Testis (tissue), 3 donors: ENCODE measurements around the gene OSBPL3. TPM values are rescaled to one million over a fixed set of nuclear protein-coding genes. Genes with fewer than 3 reads are reported as not detected.
A peak's percentile ranks its signal among the peaks of the same experiment; 100 is the strongest.

Experiments
- DNase-seq: peaks from one replicate; pipeline ENCODE4 v3.0.0-alpha.2; 2019
- H3K27ac ChIP-seq, 2 donors: fragments of 200-600 bp; sonication (generic); one replicate each; pipeline ENCODE4 v1.5.1; 2019
- H3K27me3 ChIP-seq: fragments of 200-600 bp; sonication (generic); one replicate; pipeline ENCODE4 v1.5.1; 2019
- H3K36me3 ChIP-seq: fragments of 200-600 bp; sonication (generic); one replicate; pipeline ENCODE4 v1.5.1; 2017; ENCODE audit warnings: low read depth; ENCODE audit errors: missing control alignments
- H3K4me1 ChIP-seq: fragments of 200-600 bp; sonication (generic); one replicate; pipeline ENCODE4 v1.5.1; 2019
- H3K4me3 ChIP-seq, 2 donors: fragments of 200-600 bp; sonication (generic); one replicate each; pipeline ENCODE4 v1.5.1; 2017 to 2019
- H3K9me3 ChIP-seq: fragments of 200-600 bp; sonication (generic); one replicate; pipeline ENCODE4 v1.5.1; 2017
- POLR2A ChIP-seq: fragments of 450-650 bp; IDR thresholded peaks from one replicate; pipeline ENCODE4 v1.6.1; 2017; ENCODE audit warnings: antibody characterized with exemption, mild to moderate bottlenecking, moderate library complexity
- WGBS, 2 donors: methylation state at CpG; one replicate each; pipeline ENCODE4 v1.1.5; 2018; 5-methylcytosine and 5-hydroxymethylcytosine counted together
- intact Hi-C: fragments of 100-400 bp; cut with DNase I; formaldehyde crosslinking; loops from one replicate; pipeline ENCODE4 v1.15.1; 2023; ENCODE audit warnings: low total_unique reads
- polyA plus RNA-seq: library from polyadenylated mRNA; stranded (reverse); fragments of 350-450 nt; fragmentation: Illumina TruSeq; extraction: RNeasy Lipid Tissue Mini Kit (QIAGEN cat#74804); gene quantifications from one replicate; pipeline ENCODE4 v1.2.3, GENCODE V29; 2014; ENCODE audit warnings: low read depth, low replicate concordance; ENCODE audit not compliant: insufficient read depth
- total RNA-seq, 2 donors: library from RNA; depleted of rRNA; stranded (reverse); fragments of >200 nt; gene quantifications; one replicate each; pipeline ENCODE4 v1.2.3, GENCODE V29; 2016
- TF ChIP-seq, protein P1 (sequence below), 3 experiments: fragments of 450-650 bp in 2 of 3; fragments of 200-600 bp in 1 of 3; sonication (generic) in 1 of 3; IDR thresholded peaks; one replicate each; pipeline ENCODE4 v1.5.1; 2016 to 2019; ENCODE audit warnings: antibody characterized with exemption in 3 of 3, mild to moderate bottlenecking in 2 of 3, moderate library complexity in 1 of 3

The OSBPL3 gene
- total and polyA plus RNA-seq, 3 donors from 2014 or later: 5.6 to 9.4 (median 6.9) TPM

GRCh38 chr7:24981171-24981951 lies 1.4 kb upstream of the OSBPL3 start:
- WGBS, 2 donors: 2 to 3% methylated on average over 51 to 52 of the region's 52 CpGs
- no peaks in the 10 kb centered on the region for H3K9me3 ChIP-seq
- H3K36me3 ChIP-seq: no peaks in the 10 kb centered on the region
- intact Hi-C loops: no loop called here
- TF ChIP-seq POLR2A: no peak
- TF ChIP-seq, protein P1, sequence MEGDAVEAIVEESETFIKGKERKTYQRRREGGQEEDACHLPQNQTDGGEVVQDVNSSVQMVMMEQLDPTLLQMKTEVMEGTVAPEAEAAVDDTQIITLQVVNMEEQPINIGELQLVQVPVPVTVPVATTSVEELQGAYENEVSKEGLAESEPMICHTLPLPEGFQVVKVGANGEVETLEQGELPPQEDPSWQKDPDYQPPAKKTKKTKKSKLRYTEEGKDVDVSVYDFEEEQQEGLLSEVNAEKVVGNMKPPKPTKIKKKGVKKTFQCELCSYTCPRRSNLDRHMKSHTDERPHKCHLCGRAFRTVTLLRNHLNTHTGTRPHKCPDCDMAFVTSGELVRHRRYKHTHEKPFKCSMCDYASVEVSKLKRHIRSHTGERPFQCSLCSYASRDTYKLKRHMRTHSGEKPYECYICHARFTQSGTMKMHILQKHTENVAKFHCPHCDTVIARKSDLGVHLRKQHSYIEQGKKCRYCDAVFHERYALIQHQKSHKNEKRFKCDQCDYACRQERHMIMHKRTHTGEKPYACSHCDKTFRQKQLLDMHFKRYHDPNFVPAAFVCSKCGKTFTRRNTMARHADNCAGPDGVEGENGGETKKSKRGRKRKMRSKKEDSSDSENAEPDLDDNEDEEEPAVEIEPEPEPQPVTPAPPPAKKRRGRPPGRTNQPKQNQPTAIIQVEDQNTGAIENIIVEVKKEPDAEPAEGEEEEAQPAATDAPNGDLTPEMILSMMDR (IDR thresholded peaks at IDR 0.05): no peak
- H3K27ac ChIP-seq: peak overlapping the region in 1 of 2 donors; percentile 17
- peak; percentile 44 for DNase-seq
- peak overlapping the region; percentile 46 to 71 for H3K4me3 ChIP-seq
- H3K4me1 ChIP-seq: peaks cover 13% of the 10 kb centered on the region
- no peaks in the 10 kb centered on the region for H3K27me3 ChIP-seq

DNA sequence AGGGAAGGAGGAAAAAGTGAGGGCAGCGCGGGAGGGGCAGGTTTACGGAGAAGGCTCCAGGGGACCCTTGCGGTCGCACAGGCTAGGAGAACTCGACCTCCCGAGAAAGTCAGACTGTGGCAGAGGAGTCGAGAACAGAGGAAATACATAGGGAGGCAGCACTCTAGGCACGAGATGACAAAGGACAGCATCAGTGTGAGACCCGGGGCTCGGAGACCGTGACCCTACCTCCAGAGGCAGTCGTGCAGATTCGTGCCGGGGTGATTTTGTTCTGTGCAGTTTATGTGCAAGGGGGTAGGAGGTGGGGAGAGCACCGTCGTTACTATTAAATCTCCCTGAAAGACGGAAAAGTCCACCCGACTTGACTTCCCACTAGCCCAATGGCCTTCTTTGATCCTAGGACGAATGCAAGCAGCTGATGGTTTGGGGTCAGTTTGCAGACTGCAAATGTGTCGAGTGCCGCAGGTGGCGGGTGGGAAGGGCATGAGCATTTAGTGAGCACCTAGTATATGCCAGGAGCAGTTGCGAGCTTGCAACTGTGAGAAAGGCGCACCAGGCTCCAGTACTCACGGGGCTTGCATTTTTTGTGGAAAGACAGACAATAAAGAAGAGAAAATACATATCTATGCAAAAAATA lies 674 bp upstream of the OSBPL3 start:
- Histone ChIP-seq H3K4me1 (peaks cover 13% of the 10 kb centered on the region), H3K4me3 (peak overlapping the region; percentile 64 to 71), H3K27me3 (no peaks in the 10 kb centered on the region), H3K36me3 (no peaks in the 10 kb centered on the region), H3K9me3 (no peaks in the 10 kb centered on the region), H3K27ac (peak overlapping the region; percentile 0 to 77)
- TF ChIP-seq, protein P1 (IDR thresholded peaks at IDR 0.05): no peak
- TF ChIP-seq POLR2A: no peak
- intact Hi-C loops: no loop called here
- WGBS, 2 donors: 2% methylated on average over 23 to 26 of the region's 26 CpGs
- peak; percentile 21 for DNase-seq

DNA sequence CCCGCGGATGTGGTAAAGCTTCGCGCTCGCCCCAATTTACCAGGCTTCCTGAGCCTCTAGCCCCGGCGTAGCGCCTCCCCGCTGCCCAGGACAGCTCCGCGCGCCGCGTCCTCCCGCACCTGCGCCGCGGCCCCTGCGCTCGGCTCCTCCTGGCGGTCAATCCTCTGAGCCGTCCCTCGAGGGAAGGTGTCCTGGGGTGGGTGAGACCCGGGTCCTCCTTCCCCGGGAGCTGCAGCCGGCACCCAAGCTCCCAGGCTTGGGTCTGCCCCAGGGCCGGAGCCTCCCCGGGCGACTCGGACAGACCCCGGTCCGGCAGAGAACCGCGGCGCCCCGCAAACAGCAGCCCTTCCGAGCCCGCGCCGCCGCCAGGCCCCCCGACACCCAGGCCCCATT lies 512 bp downstream of the OSBPL3 start:
- Histone ChIP-seq H3K4me1 (peaks cover 13% of the 10 kb centered on the region), H3K4me3 (peak overlapping the region; percentile 64 to 71), H3K27me3 (no peaks in the 10 kb centered on the region), H3K27ac (peak overlapping the region in 1 of 2 donors; percentile 77), H3K36me3 (no peaks in the 10 kb centered on the region), H3K9me3 (no peaks in the 10 kb centered on the region)
- TF ChIP-seq, protein P1 (IDR thresholded peaks at IDR 0.05): peak; percentile 9 to 31 (median 22)
- no peak for TF ChIP-seq POLR2A
- WGBS, 2 donors: 0 to 1% methylated on average over 2 to 34 of the region's 42 CpGs
- peak; percentile 59 for DNase-seq
- intact Hi-C loops: no loop called here

DNA sequence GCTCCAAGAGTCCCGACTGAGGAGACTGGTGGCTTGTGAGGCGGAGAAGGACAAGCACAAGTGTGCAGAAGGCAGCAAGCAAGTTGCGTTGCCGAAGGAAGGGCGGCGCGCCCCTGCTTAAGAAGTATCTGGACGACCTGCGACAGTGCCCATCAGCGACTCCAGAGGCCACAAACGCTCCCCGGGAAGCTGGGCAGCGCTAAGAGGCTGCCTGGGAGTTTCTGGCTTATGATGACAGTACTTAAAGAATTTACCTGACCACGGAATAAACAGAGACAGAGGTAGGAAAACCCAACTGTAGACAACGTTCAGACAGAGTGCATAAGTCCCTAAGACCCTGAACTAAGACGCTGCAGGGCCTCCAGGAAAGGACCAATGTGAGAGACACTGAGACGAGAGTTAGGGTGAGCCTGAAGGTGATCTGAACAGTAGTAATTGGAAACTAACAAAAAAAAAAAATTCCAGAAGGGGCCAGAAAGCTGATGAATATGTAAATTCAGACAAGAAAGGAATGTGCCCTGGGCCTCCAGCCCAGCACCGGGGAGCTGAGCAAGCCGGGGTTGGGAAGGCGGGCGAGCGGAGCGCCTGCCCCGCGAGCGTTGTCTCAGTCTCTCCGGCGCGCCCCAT lies 1.0 kb downstream of the OSBPL3 start:
- Histone ChIP-seq H3K36me3 (no peaks in the 10 kb centered on the region), H3K4me3 (peak overlapping the region; percentile 64 to 71), H3K4me1 (peaks cover 13% of the 10 kb centered on the region), H3K9me3 (no peaks in the 10 kb centered on the region), H3K27ac (peak overlapping the region in 1 of 2 donors; percentile 77), H3K27me3 (no peaks in the 10 kb centered on the region)
- no peak for DNase-seq
- WGBS, 2 donors: 21 to 27% methylated on average over 26 to 29 of the region's 29 CpGs
- TF ChIP-seq, protein P1 (IDR thresholded peaks at IDR 0.05): no peak
- TF ChIP-seq POLR2A: no peak
- intact Hi-C loops: no loop called here
